ENCODE measurements around the gene OR2T11.
"Not testable (repeated sequence)": the region's sequence is repeated elsewhere in the genome, so short reads cannot be mapped to it uniquely, and the experiment has no call there.

Gene OR2T11

DNA sequence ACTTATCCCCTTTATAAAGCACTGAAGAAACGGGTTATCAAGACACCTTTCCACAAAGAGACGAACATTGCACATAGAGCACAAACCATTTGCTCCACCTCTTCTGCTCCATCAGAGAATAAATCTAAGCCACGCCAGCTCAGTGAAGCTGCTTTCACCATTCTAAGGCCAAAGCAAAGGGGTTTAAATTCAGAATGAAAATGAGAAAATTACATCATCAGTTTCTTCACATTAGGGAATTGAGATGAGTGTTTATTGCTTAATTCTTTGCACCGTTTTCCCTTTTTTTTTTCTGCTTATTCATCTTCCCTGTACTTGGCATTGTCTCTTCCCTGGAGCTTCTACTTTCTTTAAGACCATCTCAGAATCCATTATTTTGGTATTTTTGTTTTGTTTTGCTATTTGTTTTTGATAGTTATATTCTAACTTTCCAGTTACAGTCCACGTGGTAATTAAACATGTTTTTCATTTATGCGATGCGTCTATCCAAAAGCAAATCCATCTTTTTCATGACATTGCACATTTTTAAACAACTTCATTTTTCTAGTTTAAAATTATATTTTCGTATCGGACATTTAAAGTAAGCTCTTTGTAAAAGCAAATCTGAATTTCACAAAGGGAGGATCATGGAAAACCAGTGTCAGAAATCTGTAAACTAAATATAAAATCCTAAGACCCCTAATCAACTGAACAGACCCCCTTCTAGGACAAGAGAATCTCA lies 58.5 kb downstream of the OR2T11 start:
- no peak for TF ChIP-seq SPI1 (IDR thresholded peaks at IDR 0.05; ENCODE audit: low read depth, low read length)
- TF ChIP-seq TAF1 (IDR thresholded peaks at IDR 0.05; ENCODE audit: low read depth, low read length) = no peak
- TF ChIP-seq PAX5 (IDR thresholded peaks at IDR 0.05; ENCODE audit: insufficient read depth, low read length, severe bottlenecking) = no peak
- no peak for TF ChIP-seq POU2F2 (IDR thresholded peaks at IDR 0.05; ENCODE audit: low read depth, low read length)
- no peak for TF ChIP-seq POLR2A (IDR thresholded peaks at IDR 0.05; ENCODE audit: low read depth, low read length)
- FAIRE-seq (peak; percentile 80), DNase-seq (ENCODE audit: insufficient read length, low spot score) (no peak)

GRCh38 chr1:248574657-248575056 lies 60.2 kb downstream of the OR2T11 start, which contains the start of gene OR2T34:
Gene OR2T34, minus strand, starts transcription at chr1:248574757. Its CDS starts 0 bp downstream, at chr1:248574757.
- FAIRE-seq = peak; percentile 69
- not testable (repeated sequence) for DNase-seq (ENCODE audit: insufficient read length, low spot score)

DNA sequence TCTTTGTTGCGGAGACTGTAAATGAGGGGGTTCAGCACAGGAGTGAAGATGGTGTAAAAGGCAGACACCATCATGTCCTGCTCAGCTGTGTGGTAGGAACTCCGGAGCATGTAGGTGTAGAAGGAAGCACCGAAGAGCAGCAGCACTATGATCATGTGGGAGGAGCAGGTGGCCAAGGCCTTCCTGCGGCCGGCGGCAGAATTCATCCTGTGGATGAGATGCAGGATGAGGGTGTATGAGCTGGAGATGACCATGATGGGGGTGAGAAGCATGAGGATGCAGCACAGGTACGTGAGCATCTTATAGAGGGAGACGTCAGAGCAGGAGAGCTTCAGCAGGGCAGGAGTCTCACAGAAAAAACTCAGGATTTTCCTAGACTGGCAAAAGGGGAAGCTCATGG lies 61.0 kb downstream of the OR2T11 start:
- FAIRE-seq = peak; percentile 26
- not testable (repeated sequence) for DNase-seq (ENCODE audit: insufficient read length, low spot score)
